Hepatocyte (in vitro differentiated cells): ENCODE results near the gene TBC1D21. TPM values are rescaled to one million over a fixed set of nuclear protein-coding genes. Genes with fewer than 3 reads are reported as not detected.

ENCODE experiments used
- DNase-seq: peaks from one replicate; pipeline ENCODE4 v3.0.0-alpha.2; 2016; ENCODE audit warnings: low spot score
- H2AFZ ChIP-seq: fragments of 200-600 bp; sonication (generic); 2 replicates; pipeline ENCODE4 v1.6.0; 2016; ENCODE audit warnings: antibody characterized with exemption, mild to moderate bottlenecking
- H3K27ac ChIP-seq: fragments of 200-600 bp; sonication (generic); 2 replicates; pipeline ENCODE4 v1.5.1; 2016; ENCODE audit warnings: mild to moderate bottlenecking
- H3K27me3 ChIP-seq: fragments of 200-600 bp; sonication (generic); 2 replicates; pipeline ENCODE4 v1.6.1; 2016
- H3K36me3 ChIP-seq: fragments of 200-600 bp; sonication (generic); replicated peaks from 2 replicates; pipeline ENCODE4 v1.5.1; 2016; ENCODE audit warnings: low read depth; ENCODE audit not compliant: insufficient read depth
- H3K4me1 ChIP-seq: fragments of 200-600 bp; sonication (generic); 2 replicates; pipeline ENCODE4 v1.5.1; 2016; ENCODE audit warnings: mild to moderate bottlenecking, moderate library complexity; ENCODE audit not compliant: insufficient read depth
- H3K4me2 ChIP-seq: fragments of 200-600 bp; sonication (generic); 2 replicates; pipeline ENCODE4 v1.6.0; 2016
- H3K4me3 ChIP-seq: fragments of 200-600 bp; sonication (generic); 2 replicates; pipeline ENCODE4 v1.5.1; 2016; ENCODE audit warnings: mild to moderate bottlenecking
- H3K79me2 ChIP-seq: fragments of 200-600 bp; sonication (generic); 2 replicates; pipeline ENCODE4 v1.6.0; 2017; ENCODE audit warnings: mild to moderate bottlenecking
- H3K9me2 ChIP-seq: fragments of 200-600 bp; sonication (generic); replicated peaks from 2 replicates; pipeline ENCODE4 v1.6.0; 2017; ENCODE audit warnings: mild to moderate bottlenecking; ENCODE audit not compliant: insufficient read depth
- H3K9me3 ChIP-seq: fragments of 200-600 bp; sonication (generic); 2 replicates; pipeline ENCODE4 v1.5.1; 2016; ENCODE audit warnings: low read depth, mild to moderate bottlenecking
- H4K20me1 ChIP-seq: fragments of 200-600 bp; sonication (generic); 2 replicates; pipeline ENCODE4 v1.6.0; 2016; ENCODE audit warnings: mild to moderate bottlenecking; ENCODE audit not compliant: insufficient read depth, poor library complexity, severe bottlenecking
- CTCF ChIP-seq: fragments of 200-600 bp; sonication (generic); IDR thresholded peaks from 2 replicates; pipeline ENCODE4 v1.5.1; 2016; ENCODE audit warnings: antibody characterized with exemption, mild to moderate bottlenecking; ENCODE audit not compliant: poor library complexity
- EZH2 ChIP-seq: fragments of 200-600 bp; sonication (generic); IDR thresholded peaks from 2 replicates; pipeline ENCODE4 v1.6.1; 2016; ENCODE audit warnings: antibody characterized with exemption, mild to moderate bottlenecking, borderline replicate concordance
- EZH2phosphoT487 ChIP-seq: fragments of 200-600 bp; sonication (generic); IDR thresholded peaks from one replicate; pipeline ENCODE4 v1.6.1; 2018; ENCODE audit warnings: antibody characterized with exemption, mild to moderate bottlenecking, low read depth, moderate library complexity; ENCODE audit not compliant: unreplicated experiment, severe bottlenecking
- WGBS: methylation state at CpG from one replicate; pipeline ENCODE4 v1.1.6; 2016; ENCODE audit warnings: low lambda C conversion rate; ENCODE audit errors: missing lambda C conversion rate; 5-methylcytosine and 5-hydroxymethylcytosine counted together
- polyA plus RNA-seq: library from polyadenylated mRNA; unstranded; fragments of >200 nt; fragmentation: Nextera tagmentation; extraction: Ambion mirVana; gene quantifications from 2 replicates; pipeline ENCODE4 v1.2.1, GENCODE V29; 2016
- total RNA-seq: library from RNA; depleted of rRNA; stranded (reverse); fragments of >200 nt; gene quantifications from 2 replicates; pipeline ENCODE4 v1.2.3, GENCODE V29; 2014

TBC1D21 gene
- total and polyA plus RNA-seq, 2 experiments from 2014 or later, result not detected

- peaks cover 21% of the 10 kb centered on the region for H3K4me1 ChIP-seq
- peaks cover 3% of the 10 kb centered on the region for H4K20me1 ChIP-seq
- H3K79me2 ChIP-seq, result peaks cover 23% of the 10 kb centered on the region
- no peak overlapping the region for H3K4me2 ChIP-seq
- H3K36me3 ChIP-seq, result no peaks in the 10 kb centered on the region
- H3K9me2 ChIP-seq, result no peaks in the 10 kb centered on the region
- no peaks in the 10 kb centered on the region for H3K9me3 ChIP-seq
- no peak overlapping the region for H2AFZ ChIP-seq
- H3K27ac ChIP-seq, result no peak overlapping the region
- DNase-seq, result peak; percentile 27
- no peaks in the 10 kb centered on the region for H3K27me3 ChIP-seq
- H3K4me3 ChIP-seq, result no peak overlapping the region
- no peak for TF ChIP-seq EZH2
- TF ChIP-seq EZH2phosphoT487, result no peak
- TF ChIP-seq CTCF, result no peak
- WGBS, result 56% methylated on average over 6 of the region's 6 CpGs
Observed at GRCh38 chr15:73932381-73933191, 59.2 kb downstream of the TBC1D21 start.

GRCh38 chr15:73934281-73934680 lies 60.9 kb downstream of the TBC1D21 start:
- Histone ChIP-seq H3K36me3 (no peaks in the 10 kb centered on the region), H2AFZ (no peak overlapping the region), H3K4me1 (peaks cover 15% of the 10 kb centered on the region), H3K27ac (no peak overlapping the region), H3K4me2 (no peak overlapping the region), H3K9me3 (no peaks in the 10 kb centered on the region), H3K4me3 (no peak overlapping the region), H3K9me2 (no peaks in the 10 kb centered on the region), H3K27me3 (no peaks in the 10 kb centered on the region), H4K20me1 (peaks cover 3% of the 10 kb centered on the region), H3K79me2 (peaks cover 14% of the 10 kb centered on the region)
- TF ChIP-seq EZH2 (no peak), EZH2phosphoT487 (no peak), CTCF (no peak)
- no peak for DNase-seq
- 90% methylated on average over 7 of the region's 7 CpGs for WGBS

GRCh38 chr15:73935547-73935946 lies 62.2 kb downstream of the TBC1D21 start:
- Histone ChIP-seq H3K36me3 (no peaks in the 10 kb centered on the region), H3K4me1 (peaks cover 28% of the 10 kb centered on the region), H3K27ac (no peak overlapping the region), H3K4me3 (no peak overlapping the region), H3K27me3 (no peaks in the 10 kb centered on the region), H4K20me1 (no peaks in the 10 kb centered on the region), H3K79me2 (peaks cover 13% of the 10 kb centered on the region), H3K9me3 (no peaks in the 10 kb centered on the region), H3K9me2 (no peaks in the 10 kb centered on the region), H3K4me2 (no peak overlapping the region), H2AFZ (no peak overlapping the region)
- peak; percentile 38 for DNase-seq
- no peak for TF ChIP-seq EZH2phosphoT487
- WGBS, result 70% methylated on average over 2 of the region's 4 CpGs

GRCh38 chr15:73936181-73936580 lies 62.8 kb downstream of the TBC1D21 start:
- 41% methylated on average over 5 of the region's 5 CpGs for WGBS
- Histone ChIP-seq H3K27ac (peak overlapping the region; percentile 37), H3K36me3 (no peaks in the 10 kb centered on the region), H3K27me3 (no peaks in the 10 kb centered on the region), H3K4me2 (no peak overlapping the region), H3K4me1 (peaks cover 34% of the 10 kb centered on the region), H3K9me3 (no peaks in the 10 kb centered on the region), H3K9me2 (no peaks in the 10 kb centered on the region), H3K79me2 (peaks cover 13% of the 10 kb centered on the region), H4K20me1 (no peaks in the 10 kb centered on the region), H2AFZ (no peak overlapping the region), H3K4me3 (no peak overlapping the region)
- no peak for TF ChIP-seq EZH2phosphoT487
- peak; percentile 16 for TF ChIP-seq CTCF
- DNase-seq, result peak; percentile 60
